Activated T-cell treated with anti-CD3 and anti-CD28 coated beads, Interleukin-2, amount 50 U/mL, for 24 hours (primary cell): Measurements from ENCODE around the gene TWNK.
A peak's percentile ranks its signal among the peaks of the same experiment; 100 is the strongest.

ENCODE experiments used
- DNase-seq: peaks from one replicate; pipeline ENCODE4 v3.0.0-alpha.2; 2020
- H3K27ac Mint-ChIP-seq: 2 replicates; pipeline ENCODE4 v1.8.0; 2020; ENCODE audit warnings: mild to moderate bottlenecking, mixed read lengths
- H3K27me3 Mint-ChIP-seq: 2 replicates; pipeline ENCODE4 v1.8.0; 2020; ENCODE audit warnings: mixed read lengths
- H3K36me3 Mint-ChIP-seq: 2 replicates; pipeline ENCODE4 v1.8.0; 2020; ENCODE audit warnings: low read depth, mixed read lengths
- H3K4me1 Mint-ChIP-seq: 2 replicates; pipeline ENCODE4 v1.8.0; 2020; ENCODE audit warnings: low read depth, mixed read lengths
- H3K4me3 Mint-ChIP-seq: 2 replicates; pipeline ENCODE4 v1.8.0; 2020; ENCODE audit warnings: mild to moderate bottlenecking, moderate library complexity, mixed read lengths
- H3K9me3 Mint-ChIP-seq: 2 replicates; pipeline ENCODE4 v1.8.0; 2020; ENCODE audit warnings: mixed read lengths

The TWNK gene

GRCh38 chr10:100998183-100998990 lies 11.0 kb downstream of the TWNK start:
- peak; percentile 79 for DNase-seq
- Mint-ChIP-seq H3K9me3 (no peaks in the 10 kb centered on the region), H3K27ac (peak overlapping the region; percentile 91), H3K4me1 (peaks cover 31% of the 10 kb centered on the region), H3K27me3 (no peaks in the 10 kb centered on the region), H3K36me3 (peaks cover 37% of the 10 kb centered on the region), H3K4me3 (peak overlapping the region; percentile 92)

GRCh38 chr10:100998991-100999741 lies 11.8 kb downstream of the TWNK start:
- Mint-ChIP-seq H3K9me3 (no peaks in the 10 kb centered on the region), H3K4me1 (peaks cover 31% of the 10 kb centered on the region), H3K27me3 (no peaks in the 10 kb centered on the region), H3K4me3 (peak overlapping the region; percentile 92), H3K36me3 (peaks cover 29% of the 10 kb centered on the region), H3K27ac (peak overlapping the region; percentile 91)
- peak; percentile 88 for DNase-seq

- no peak for DNase-seq
- Mint-ChIP-seq H3K4me1 (peaks cover 31% of the 10 kb centered on the region), H3K27me3 (no peaks in the 10 kb centered on the region), H3K27ac (peak within 1 kb of the TSS; percentile 91), H3K9me3 (no peaks in the 10 kb centered on the region), H3K4me3 (peak within 1 kb of the TSS; percentile 92), H3K36me3 (peaks cover 24% of the 10 kb centered on the region)
Measured at GRCh38 chr10:100999742-101000126, 12.4 kb downstream of the TWNK start, which contains the start of gene LZTS2. Gene LZTS2 (plus strand): TSS chr10:100999808. CDS start chr10:101002539, 2,731 bp downstream.

- H3K27me3 Mint-ChIP-seq, result no peaks in the 10 kb centered on the region
- peak overlapping the region; percentile 52 for H3K27ac Mint-ChIP-seq
- peaks cover 31% of the 10 kb centered on the region for H3K4me1 Mint-ChIP-seq
- H3K4me3 Mint-ChIP-seq, result peak overlapping the region; percentile 66
- H3K9me3 Mint-ChIP-seq, result no peaks in the 10 kb centered on the region
- DNase-seq, result no peak
- peaks cover 21% of the 10 kb centered on the region for H3K36me3 Mint-ChIP-seq
Measured at GRCh38 chr10:101000127-101000914, 13.0 kb downstream of the TWNK start.

DNA sequence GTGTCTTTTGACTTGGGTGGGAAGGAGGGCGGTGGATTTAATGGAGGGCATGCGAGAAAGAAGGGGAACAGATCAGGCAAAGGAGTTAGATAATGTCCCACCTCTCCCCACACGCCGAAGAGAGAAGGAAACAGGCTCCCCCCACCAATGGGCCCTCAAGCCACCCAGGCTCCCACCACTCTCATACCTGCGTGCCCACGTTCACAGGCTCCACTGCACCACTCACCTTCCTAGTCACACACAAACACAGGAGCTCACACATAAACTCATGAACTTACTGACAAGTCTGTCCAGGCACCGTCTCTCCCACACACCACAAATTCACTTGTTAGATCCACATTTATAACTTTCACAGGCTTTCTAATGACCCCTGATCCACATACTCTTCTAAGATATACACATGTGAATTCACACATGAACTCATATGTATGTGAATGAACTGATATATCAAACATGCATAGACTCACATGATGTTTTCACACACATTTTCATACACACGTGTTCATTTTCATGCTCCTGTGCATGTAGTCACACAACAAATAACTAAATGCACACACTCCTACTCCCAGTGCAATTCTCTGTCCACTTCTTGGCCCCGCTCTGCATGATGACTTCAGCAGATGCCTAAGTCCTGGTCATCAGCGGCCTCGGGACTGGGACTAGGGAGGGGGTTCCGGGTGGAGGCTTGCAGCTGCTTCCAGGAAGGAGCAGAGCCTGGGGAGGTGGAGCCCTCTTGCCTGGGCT lies 13.7 kb downstream of the TWNK start:
- peaks cover 29% of the 10 kb centered on the region for H3K4me1 Mint-ChIP-seq
- DNase-seq, result no peak
- peaks cover 20% of the 10 kb centered on the region for H3K36me3 Mint-ChIP-seq
- H3K9me3 Mint-ChIP-seq, result no peaks in the 10 kb centered on the region
- H3K27me3 Mint-ChIP-seq, result no peaks in the 10 kb centered on the region
- H3K4me3 Mint-ChIP-seq, result peak overlapping the region; percentile 43
- peak overlapping the region; percentile 34 for H3K27ac Mint-ChIP-seq

- H3K27ac Mint-ChIP-seq, result no peak overlapping the region
- H3K9me3 Mint-ChIP-seq, result no peaks in the 10 kb centered on the region
- no peaks in the 10 kb centered on the region for H3K27me3 Mint-ChIP-seq
Measured at GRCh38 chr10:101001659-101002035, 14.3 kb downstream of the TWNK start.

GRCh38 chr10:101002456-101002855 lies 15.1 kb downstream of the TWNK start:
- no peak overlapping the region for H3K4me3 Mint-ChIP-seq
- H3K4me1 Mint-ChIP-seq, result peaks cover 21% of the 10 kb centered on the region
- no peaks in the 10 kb centered on the region for H3K9me3 Mint-ChIP-seq
- no peaks in the 10 kb centered on the region for H3K27me3 Mint-ChIP-seq
- DNase-seq, result no peak
- H3K27ac Mint-ChIP-seq, result no peak overlapping the region
- peaks cover 21% of the 10 kb centered on the region for H3K36me3 Mint-ChIP-seq

More at GRCh38 chr10:101001659-101002035, 14.3 kb downstream of the TWNK start:
- H3K36me3 Mint-ChIP-seq, result peaks cover 19% of the 10 kb centered on the region
- DNase-seq, result no peak
- peaks cover 24% of the 10 kb centered on the region for H3K4me1 Mint-ChIP-seq
- H3K4me3 Mint-ChIP-seq, result no peak overlapping the region

- H3K4me3 Mint-ChIP-seq, result no peak overlapping the region
- H3K27ac Mint-ChIP-seq, result no peak overlapping the region
- peaks cover 21% of the 10 kb centered on the region for H3K36me3 Mint-ChIP-seq
- no peaks in the 10 kb centered on the region for H3K27me3 Mint-ChIP-seq
- H3K4me1 Mint-ChIP-seq, result peaks cover 12% of the 10 kb centered on the region
- DNase-seq, result no peak
- H3K9me3 Mint-ChIP-seq, result no peaks in the 10 kb centered on the region
Measured at GRCh38 chr10:101003639-101004206, 16.4 kb downstream of the TWNK start.

GRCh38 chr10:101005361-101005760 lies 18.0 kb downstream of the TWNK start:
- H3K4me1 Mint-ChIP-seq, result peaks cover 7% of the 10 kb centered on the region
- DNase-seq, result no peak
- H3K27ac Mint-ChIP-seq, result no peak overlapping the region
- peaks cover 21% of the 10 kb centered on the region for H3K36me3 Mint-ChIP-seq
- H3K27me3 Mint-ChIP-seq, result no peaks in the 10 kb centered on the region
- no peaks in the 10 kb centered on the region for H3K9me3 Mint-ChIP-seq
- no peak overlapping the region for H3K4me3 Mint-ChIP-seq

DNA sequence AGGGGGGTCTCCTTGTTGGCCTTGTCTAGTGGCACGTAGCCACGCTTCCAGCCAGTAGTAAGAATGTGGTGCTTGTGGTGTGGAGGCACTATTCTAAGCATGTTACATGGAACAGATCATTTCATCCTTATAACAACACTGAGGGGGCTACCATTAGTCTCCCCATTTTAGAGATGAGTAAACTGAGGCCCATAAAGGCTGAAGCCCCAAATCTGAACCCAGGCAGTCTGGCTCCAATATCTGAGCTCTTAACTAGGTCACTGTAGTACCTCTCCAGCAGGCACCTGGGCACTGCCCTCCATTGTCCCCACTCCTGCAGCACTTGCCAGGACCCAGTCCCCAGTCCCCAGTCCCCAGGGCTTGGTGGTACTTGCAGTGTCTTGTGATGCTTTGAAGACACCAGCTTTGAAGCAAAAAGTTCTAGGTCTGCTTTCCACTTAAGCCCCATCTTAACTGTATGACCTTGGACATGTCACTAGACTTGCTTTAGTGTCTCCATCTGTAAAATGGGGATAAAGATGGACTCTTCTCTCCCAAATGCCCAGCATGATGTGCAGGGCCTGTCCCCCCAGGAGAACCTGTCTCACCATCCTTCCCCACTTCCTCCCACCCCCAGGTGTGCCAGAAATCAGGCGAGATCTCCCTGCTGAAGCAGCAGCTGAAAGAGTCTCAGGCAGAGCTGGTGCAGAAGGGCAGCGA lies 18.7 kb downstream of the TWNK start:
- DNase-seq, result no peak
- peaks cover 21% of the 10 kb centered on the region for H3K36me3 Mint-ChIP-seq
- no peaks in the 10 kb centered on the region for H3K9me3 Mint-ChIP-seq
- H3K4me3 Mint-ChIP-seq, result no peak overlapping the region
- peaks cover 2% of the 10 kb centered on the region for H3K4me1 Mint-ChIP-seq
- H3K27ac Mint-ChIP-seq, result no peak overlapping the region
- no peaks in the 10 kb centered on the region for H3K27me3 Mint-ChIP-seq

GRCh38 chr10:101006593-101007098 lies 19.3 kb downstream of the TWNK start:
- H3K27ac Mint-ChIP-seq, result no peak overlapping the region
- no peaks in the 10 kb centered on the region for H3K9me3 Mint-ChIP-seq
- H3K27me3 Mint-ChIP-seq, result no peaks in the 10 kb centered on the region
- DNase-seq, result no peak
- no peak overlapping the region for H3K4me3 Mint-ChIP-seq
- H3K4me1 Mint-ChIP-seq, result no peaks in the 10 kb centered on the region
- H3K36me3 Mint-ChIP-seq, result peaks cover 21% of the 10 kb centered on the region

GRCh38 chr10:101007099-101007711 lies 19.9 kb downstream of the TWNK start:
- Mint-ChIP-seq H3K9me3 (no peaks in the 10 kb centered on the region), H3K27me3 (no peaks in the 10 kb centered on the region), H3K4me1 (no peaks in the 10 kb centered on the region), H3K36me3 (peaks cover 21% of the 10 kb centered on the region), H3K27ac (no peak overlapping the region), H3K4me3 (no peak overlapping the region)
- no peak for DNase-seq
